ENCODE measurements around the gene GCM1. TPM values are rescaled to one million over a fixed set of nuclear protein-coding genes. Genes with fewer than 3 reads are reported as not detected.
"Not testable (repeated sequence)": the region's sequence is repeated elsewhere in the genome, so short reads cannot be mapped to it uniquely, and the experiment has no call there.

The GCM1 gene
- total RNA-seq, 1 experiment from 2014 or later: 0.07 TPM

DNA sequence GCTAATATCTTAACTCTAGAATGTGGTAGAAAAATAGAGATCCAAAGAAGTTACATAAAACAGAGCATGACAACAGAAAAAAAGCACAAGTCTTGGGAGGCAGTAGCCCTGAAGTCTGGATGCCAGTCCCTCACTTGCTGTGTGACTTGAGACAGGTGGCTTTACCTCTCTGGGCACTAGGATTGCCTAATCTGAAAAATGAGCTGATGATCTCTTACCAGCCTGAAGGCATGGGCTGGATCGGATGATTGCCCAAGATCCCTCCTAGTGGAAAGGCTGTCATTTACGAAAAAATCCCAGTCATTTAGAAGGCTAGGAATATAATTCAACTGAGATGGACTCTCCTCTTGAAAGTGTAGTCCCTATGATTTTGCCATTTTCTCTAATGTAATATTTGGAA lies 10.9 kb upstream of the GCM1 start:
- no peak overlapping the region for H2AFZ ChIP-seq (ENCODE audit: low read depth, low read length, poor library complexity, severe bottlenecking)
- no peaks in the 10 kb centered on the region for H3K4me1 ChIP-seq (ENCODE audit: control insufficient read depth in 1 of 2, insufficient read depth in 2 of 2, low read length in 2 of 2)
- H3K9ac ChIP-seq (ENCODE audit: low read length): no peak overlapping the region
- no peak overlapping the region for H3K4me3 ChIP-seq (replicated peaks in 1 of 2; ENCODE audit: low read depth in 1 of 2, low read length in 2 of 2)
- H3K27ac ChIP-seq (ENCODE audit: low read depth, low read length): no peak overlapping the region
- H3K9me2 ChIP-seq (ENCODE audit: insufficient read depth): no peaks in the 10 kb centered on the region
- POLR2A ChIA-PET: no interaction called here
- DNase-seq (ENCODE audit: low read depth, low spot score) (no peak), ATAC-seq (peak; percentile 49; the same call in 1 of the 2 replicates)
- RAD21 ChIA-PET (ENCODE audit: low non-redundant PET in 1 of 2, low total read pairs in 2 of 2, uncharacterized antibody in 2 of 2, unreplicated experiment in 2 of 2): interaction anchor here in 1 of 2 experiments (0.6 kb wide), 1 partner anchor 65 kb away, joined by 5 read pairs; no protein-coding TSS in a partner anchor
- H4K20me1 ChIP-seq (ENCODE audit: insufficient read depth): no peaks in the 10 kb centered on the region
- no peaks in the 10 kb centered on the region for H3K9me3 ChIP-seq (ENCODE audit: control insufficient read depth in 1 of 2, insufficient read depth in 1 of 2, low read depth in 1 of 2, low read length in 2 of 2)
- CTCF ChIA-PET: interaction anchor here (1.0 kb wide), 1 partner anchor 12 kb away, joined by 3 read pairs; no protein-coding TSS in a partner anchor
- peak; percentile 64 for TF ChIP-seq CEBPB (IDR thresholded peaks at IDR 0.05; ENCODE audit: low read depth)
- TF ChIP-seq, protein P1, sequence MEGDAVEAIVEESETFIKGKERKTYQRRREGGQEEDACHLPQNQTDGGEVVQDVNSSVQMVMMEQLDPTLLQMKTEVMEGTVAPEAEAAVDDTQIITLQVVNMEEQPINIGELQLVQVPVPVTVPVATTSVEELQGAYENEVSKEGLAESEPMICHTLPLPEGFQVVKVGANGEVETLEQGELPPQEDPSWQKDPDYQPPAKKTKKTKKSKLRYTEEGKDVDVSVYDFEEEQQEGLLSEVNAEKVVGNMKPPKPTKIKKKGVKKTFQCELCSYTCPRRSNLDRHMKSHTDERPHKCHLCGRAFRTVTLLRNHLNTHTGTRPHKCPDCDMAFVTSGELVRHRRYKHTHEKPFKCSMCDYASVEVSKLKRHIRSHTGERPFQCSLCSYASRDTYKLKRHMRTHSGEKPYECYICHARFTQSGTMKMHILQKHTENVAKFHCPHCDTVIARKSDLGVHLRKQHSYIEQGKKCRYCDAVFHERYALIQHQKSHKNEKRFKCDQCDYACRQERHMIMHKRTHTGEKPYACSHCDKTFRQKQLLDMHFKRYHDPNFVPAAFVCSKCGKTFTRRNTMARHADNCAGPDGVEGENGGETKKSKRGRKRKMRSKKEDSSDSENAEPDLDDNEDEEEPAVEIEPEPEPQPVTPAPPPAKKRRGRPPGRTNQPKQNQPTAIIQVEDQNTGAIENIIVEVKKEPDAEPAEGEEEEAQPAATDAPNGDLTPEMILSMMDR (IDR thresholded peaks at IDR 0.05 in 2 of 3, conservative IDR thresholded peaks at IDR 0.05 in 1 of 3; ENCODE audit: borderline replicate concordance in 1 of 3, insufficient read depth in 1 of 3, low read depth in 2 of 3, low read length in 2 of 3): no peak
- no peaks in the 10 kb centered on the region for H3K36me3 ChIP-seq (ENCODE audit: control insufficient read depth in 1 of 2, insufficient read depth in 2 of 2, low read length in 2 of 2)
- BruUV-seq (replicated peaks): no TSS peak
- H3K79me2 ChIP-seq (ENCODE audit: insufficient read depth, low read length): no peaks in the 10 kb centered on the region
- intact Hi-C loops (cut with micrococcal nuclease): no loop called here
- H3K4me2 ChIP-seq (ENCODE audit: low read length): no peak overlapping the region
- no peaks in the 10 kb centered on the region for H3K27me3 ChIP-seq (ENCODE audit: insufficient read depth, low read length)

DNA sequence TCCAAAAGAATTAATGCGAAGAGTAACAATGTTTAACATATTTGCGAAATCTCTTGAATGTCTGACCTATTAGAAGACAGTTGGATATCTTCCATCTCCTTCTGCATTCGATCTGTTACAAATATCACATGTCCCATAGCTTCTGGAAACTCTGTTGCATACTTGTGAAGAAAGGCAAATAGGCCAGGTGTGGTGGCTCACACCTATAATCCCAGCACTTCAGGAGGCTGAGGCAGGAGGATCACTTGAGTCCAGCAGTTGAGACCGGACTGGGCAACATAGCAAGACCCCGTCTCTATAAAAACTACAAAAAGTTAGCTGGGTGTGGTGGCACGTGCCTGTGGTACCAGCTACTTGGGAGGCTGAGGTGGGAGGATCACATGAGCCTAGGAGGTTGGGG lies 9.4 kb upstream of the GCM1 start:
- H3K4me3 ChIP-seq (replicated peaks in 1 of 2; ENCODE audit: low read depth in 1 of 2, low read length in 2 of 2); H3K27me3 ChIP-seq (ENCODE audit: insufficient read depth, low read length); H2AFZ ChIP-seq (ENCODE audit: low read depth, low read length, poor library complexity, severe bottlenecking); H3K4me2 ChIP-seq (ENCODE audit: low read length); H3K9ac ChIP-seq (ENCODE audit: low read length); intact Hi-C loops (cut with micrococcal nuclease); H3K79me2 ChIP-seq (ENCODE audit: insufficient read depth, low read length); BruUV-seq (replicated peaks); H3K36me3 ChIP-seq (ENCODE audit: control insufficient read depth in 1 of 2, insufficient read depth in 2 of 2, low read length in 2 of 2); H4K20me1 ChIP-seq (ENCODE audit: insufficient read depth); H3K4me1 ChIP-seq (ENCODE audit: control insufficient read depth in 1 of 2, insufficient read depth in 2 of 2, low read length in 2 of 2); DNase-seq (ENCODE audit: low read depth, low spot score); H3K27ac ChIP-seq (ENCODE audit: low read depth, low read length); H3K9me2 ChIP-seq (ENCODE audit: insufficient read depth); POLR2A ChIA-PET; RAD21 ChIA-PET (ENCODE audit: low non-redundant PET in 1 of 2, low total read pairs in 2 of 2, uncharacterized antibody in 2 of 2, unreplicated experiment in 2 of 2); ATAC-seq; CTCF ChIA-PET; H3K9me3 ChIP-seq (ENCODE audit: control insufficient read depth in 1 of 2, insufficient read depth in 1 of 2, low read depth in 1 of 2, low read length in 2 of 2): not testable (repeated sequence)

DNA sequence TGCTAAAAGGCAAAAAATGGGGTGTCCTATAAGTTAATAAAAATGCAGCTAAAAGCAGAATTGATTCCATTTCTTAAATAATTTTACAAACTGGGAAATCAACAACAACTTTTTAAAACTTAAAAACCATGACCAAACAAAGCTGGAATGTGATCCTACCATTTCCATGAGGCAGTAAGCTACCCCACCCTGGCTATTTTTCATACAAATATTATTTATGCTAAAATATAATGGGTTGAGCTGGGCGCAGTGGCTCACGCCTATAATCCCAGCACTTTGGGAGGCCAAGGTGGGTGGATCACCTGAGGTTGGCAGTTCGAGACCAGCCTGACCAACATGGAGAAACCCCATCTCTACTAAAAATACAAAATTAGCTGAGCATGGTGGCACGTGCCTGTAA lies 6.6 kb upstream of the GCM1 start:
- H3K4me2 ChIP-seq (ENCODE audit: low read length); H4K20me1 ChIP-seq (ENCODE audit: insufficient read depth); BruUV-seq (replicated peaks); H3K27ac ChIP-seq (ENCODE audit: low read depth, low read length); DNase-seq (ENCODE audit: low read depth, low spot score); H3K4me1 ChIP-seq (ENCODE audit: control insufficient read depth in 1 of 2, insufficient read depth in 2 of 2, low read length in 2 of 2); RAD21 ChIA-PET (ENCODE audit: low non-redundant PET in 1 of 2, low total read pairs in 2 of 2, uncharacterized antibody in 2 of 2, unreplicated experiment in 2 of 2); H2AFZ ChIP-seq (ENCODE audit: low read depth, low read length, poor library complexity, severe bottlenecking); H3K9me3 ChIP-seq (ENCODE audit: control insufficient read depth in 1 of 2, insufficient read depth in 1 of 2, low read depth in 1 of 2, low read length in 2 of 2); intact Hi-C loops (cut with micrococcal nuclease); H3K36me3 ChIP-seq (ENCODE audit: control insufficient read depth in 1 of 2, insufficient read depth in 2 of 2, low read length in 2 of 2); H3K79me2 ChIP-seq (ENCODE audit: insufficient read depth, low read length); POLR2A ChIA-PET; H3K9me2 ChIP-seq (ENCODE audit: insufficient read depth); H3K27me3 ChIP-seq (ENCODE audit: insufficient read depth, low read length); CTCF ChIA-PET; ATAC-seq; H3K9ac ChIP-seq (ENCODE audit: low read length); H3K4me3 ChIP-seq (replicated peaks in 1 of 2; ENCODE audit: low read depth in 1 of 2, low read length in 2 of 2): not testable (repeated sequence)

All from HCT116 (cell line).